CD4-positive, CD25-positive, alpha-beta regulatory T cell (primary cell): ENCODE results near the gene MAPK7. TPM values are rescaled to one million over a fixed set of nuclear protein-coding genes. Genes with fewer than 3 reads are reported as not detected.

ENCODE experiments used
- ATAC-seq, 2 donors: fragments of 150-1000 bp; cut with Tn5 transposase; one replicate each; pipeline ENCODE4 v1.10.0; 2021; ENCODE audit warnings: low read depth in 2 of 2, moderate number of reproducible peaks in 2 of 2, moderate library complexity in 1 of 2
- DNase-seq, 3 donors: peaks; one replicate each; pipeline versions ENCODE4 v3.0.0 to v3.0.0-alpha.2; 2012 to 2022; ENCODE audit warnings: mixed read lengths in 1 of 3
- H3K27ac ChIP-seq: one replicate; pipeline ENCODE4 v1.7.0; 2013; ENCODE audit warnings: mild to moderate bottlenecking, low read length; ENCODE audit not compliant: insufficient read depth, poor library complexity, severe bottlenecking
- H3K27me3 ChIP-seq: one replicate; pipeline ENCODE4 v1.7.0; 2013; ENCODE audit warnings: low read length; ENCODE audit not compliant: control insufficient read depth, insufficient read depth
- H3K36me3 ChIP-seq: one replicate; pipeline ENCODE4 v1.7.0; 2013; ENCODE audit warnings: mild to moderate bottlenecking, low read length, moderate library complexity; ENCODE audit not compliant: control insufficient read depth, insufficient read depth
- H3K4me1 ChIP-seq: 2 replicates; pipeline ENCODE4 v1.7.0; 2013; ENCODE audit warnings: mild to moderate bottlenecking, low read length; ENCODE audit not compliant: insufficient read depth, control insufficient read depth, poor library complexity, severe bottlenecking
- H3K4me3 ChIP-seq: one replicate; pipeline ENCODE4 v1.7.0; 2013; ENCODE audit warnings: low read depth, mild to moderate bottlenecking, low read length, moderate library complexity
- H3K9me3 ChIP-seq, 2 experiments: 1 replicate in 1 of 2; 2 replicates in 1 of 2; pipeline ENCODE4 v1.7.0; 2013; ENCODE audit warnings: low read length in 2 of 2, mild to moderate bottlenecking in 1 of 2, moderate library complexity in 1 of 2; ENCODE audit not compliant: control insufficient read depth in 2 of 2
- H3K27ac Mint-ChIP-seq, 3 donors: one replicate each; pipeline ENCODE4 v1.8.0; 2020 to 2022; ENCODE audit warnings: mild to moderate bottlenecking in 3 of 3, mixed read lengths in 3 of 3, moderate library complexity in 2 of 3
- H3K27me3 Mint-ChIP-seq: one replicate; pipeline ENCODE4 v1.8.0; 2022; ENCODE audit warnings: mild to moderate bottlenecking, mixed read lengths
- H3K36me3 Mint-ChIP-seq: one replicate; pipeline ENCODE4 v1.8.0; 2020; ENCODE audit warnings: mixed read lengths
- H3K4me1 Mint-ChIP-seq, 4 donors: one replicate each; pipeline ENCODE4 v1.8.0; 2020 to 2022; ENCODE audit warnings: mixed read lengths in 4 of 4, mild to moderate bottlenecking in 1 of 4
- H3K4me3 Mint-ChIP-seq, 4 donors: one replicate each; pipeline ENCODE4 v1.8.0; 2020 to 2022; ENCODE audit warnings: mild to moderate bottlenecking in 4 of 4, mixed read lengths in 4 of 4, moderate library complexity in 3 of 4
- H3K9me3 Mint-ChIP-seq, 7 donors: one replicate each; pipeline ENCODE4 v1.8.0; 2020 to 2022; ENCODE audit warnings: mixed read lengths in 7 of 7, mild to moderate bottlenecking in 3 of 7, moderate library complexity in 2 of 7
- polyA plus RNA-seq, 4 donors: library from polyadenylated mRNA; unstranded; fragments of 300-500 nt; fragmentation: Illumina TruSeq; gene quantifications; one replicate each; pipeline ENCODE4 v1.2.3, GENCODE V29; 2021
- total RNA-seq: library from RNA; stranded (reverse); gene quantifications from one replicate; pipeline ENCODE4 v1.2.3, GENCODE V29; 2022

The MAPK7 gene
- total and polyA plus RNA-seq, 5 donors from 2014 or later, result 3.4 to 26.0 (median 5.1) TPM

DNA sequence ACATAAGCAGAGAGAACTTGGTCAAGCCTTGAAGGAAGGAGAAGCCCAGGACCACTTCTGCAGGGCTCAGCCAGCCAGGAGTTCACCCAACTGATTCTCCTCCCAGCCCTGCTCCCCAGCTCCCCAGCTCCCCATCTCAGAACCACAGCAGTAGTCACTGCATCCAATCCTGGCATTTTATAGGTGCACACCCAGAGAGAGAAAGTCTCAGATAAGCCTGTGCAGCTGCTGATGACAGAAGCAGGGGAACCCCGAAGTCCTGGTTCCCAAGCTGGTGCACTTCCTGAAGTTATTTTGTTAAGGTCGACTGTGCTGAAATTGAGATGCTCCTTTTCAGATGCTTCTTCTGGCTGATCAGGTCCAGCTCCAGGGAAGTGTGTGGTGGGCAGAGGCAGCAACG is 39.3 kb downstream of the MAPK7 start:
- no peaks in the 10 kb centered on the region for H3K9me3 Mint-ChIP-seq
- Histone ChIP-seq H3K4me1 (no peaks in the 10 kb centered on the region), H3K27me3 (no peaks in the 10 kb centered on the region), H3K36me3 (no peaks in the 10 kb centered on the region), H3K4me3 (no peak overlapping the region), H3K27ac (no peak overlapping the region), H3K9me3 (no peaks in the 10 kb centered on the region)
- H3K27me3 Mint-ChIP-seq, result peaks cover 9% of the 10 kb centered on the region
- DNase-seq (no peak), ATAC-seq (no peak)
- H3K4me3 Mint-ChIP-seq, result no peak overlapping the region
- H3K4me1 Mint-ChIP-seq, result peaks cover 0 to 10% (median 0%) of the 10 kb centered on the region in 4 donors
- H3K27ac Mint-ChIP-seq, result peak overlapping the region in 1 of 3 donors; percentile 85
- no peaks in the 10 kb centered on the region for H3K36me3 Mint-ChIP-seq

DNA sequence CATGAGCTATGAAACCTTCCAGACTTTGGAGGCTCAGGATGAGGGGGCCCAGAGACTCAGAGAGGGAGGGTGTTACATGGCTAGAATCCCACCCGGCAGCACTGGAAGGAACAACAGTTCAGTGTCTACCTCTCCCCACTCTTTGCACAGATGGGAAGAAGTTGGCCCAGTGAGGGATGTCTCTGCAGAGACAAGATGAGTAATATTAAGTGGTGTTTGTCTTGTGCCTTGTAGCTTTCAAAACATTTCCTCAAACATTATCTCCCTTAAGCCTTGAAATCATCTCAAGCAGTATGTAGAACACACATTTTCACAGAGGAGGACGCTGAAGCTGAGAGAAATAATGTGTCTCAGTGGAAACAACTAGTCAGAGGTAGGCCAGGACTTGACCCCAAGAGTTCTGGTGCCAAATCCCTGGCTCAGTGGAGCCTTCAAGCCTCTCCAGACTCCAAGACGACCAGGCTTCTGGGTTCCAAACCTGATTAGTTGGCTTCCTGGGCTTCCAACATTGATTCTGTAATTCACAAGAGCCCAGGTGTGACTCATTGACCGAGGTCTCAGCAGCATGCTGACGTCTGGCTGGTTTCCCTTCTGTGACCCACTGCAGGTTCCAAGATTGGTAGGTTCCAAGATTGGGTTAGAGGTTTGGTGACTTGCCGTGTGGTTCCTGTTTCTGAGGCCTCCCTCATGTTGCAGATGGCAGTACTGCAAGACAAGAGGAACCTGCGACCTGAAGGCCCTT is 40.1 kb downstream of the MAPK7 start:
- H3K36me3 ChIP-seq, result no peaks in the 10 kb centered on the region
- H3K27ac ChIP-seq, result no peak overlapping the region
- no peaks in the 10 kb centered on the region for H3K36me3 Mint-ChIP-seq
- H3K4me3 ChIP-seq, result no peak overlapping the region
- H3K27ac Mint-ChIP-seq, result peak overlapping the region in 1 of 3 donors; percentile 13
- peak in 1 of 2 donors; percentile 31 for ATAC-seq
- H3K4me1 ChIP-seq, result no peaks in the 10 kb centered on the region
- peaks cover 0 to 10% (median 0%) of the 10 kb centered on the region in 4 donors for H3K4me1 Mint-ChIP-seq
- H3K27me3 Mint-ChIP-seq, result peaks cover 9% of the 10 kb centered on the region
- H3K9me3 Mint-ChIP-seq, result no peaks in the 10 kb centered on the region
- no peaks in the 10 kb centered on the region for H3K9me3 ChIP-seq
- H3K4me3 Mint-ChIP-seq, result no peak overlapping the region
- no peak for DNase-seq
- no peaks in the 10 kb centered on the region for H3K27me3 ChIP-seq

DNA sequence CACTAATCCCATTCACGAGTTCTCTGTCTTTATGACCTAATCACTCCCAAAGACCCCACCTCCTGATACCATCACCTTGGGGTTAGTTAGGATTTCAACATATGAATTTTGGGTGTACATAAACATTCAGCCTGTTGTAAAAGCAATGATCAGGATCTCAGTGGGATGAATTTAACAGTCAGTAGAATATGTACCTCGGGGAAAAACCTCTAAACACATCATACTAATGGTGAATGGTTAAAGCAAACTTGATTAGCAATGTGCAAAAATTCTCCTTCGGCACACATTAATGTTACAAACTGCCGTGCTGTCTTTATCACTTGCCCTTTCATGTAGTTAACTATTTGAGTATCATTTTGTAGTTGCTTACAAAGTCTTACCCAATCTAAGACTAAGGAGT is 42.9 kb downstream of the MAPK7 start:
- Mint-ChIP-seq H3K4me1 (peaks cover 0 to 10% (median 0%) of the 10 kb centered on the region in 4 donors), H3K9me3 (no peaks in the 10 kb centered on the region), H3K36me3 (no peaks in the 10 kb centered on the region), H3K4me3 (no peak overlapping the region), H3K27me3 (peaks cover 9% of the 10 kb centered on the region), H3K27ac (no peak overlapping the region)
- H3K36me3 ChIP-seq, result no peaks in the 10 kb centered on the region
- ATAC-seq, result no peak
- no peak overlapping the region for H3K27ac ChIP-seq
- H3K4me3 ChIP-seq, result no peak overlapping the region
- no peaks in the 10 kb centered on the region for H3K9me3 ChIP-seq
- no peaks in the 10 kb centered on the region for H3K27me3 ChIP-seq
- H3K4me1 ChIP-seq, result no peaks in the 10 kb centered on the region
- no peak for DNase-seq

DNA sequence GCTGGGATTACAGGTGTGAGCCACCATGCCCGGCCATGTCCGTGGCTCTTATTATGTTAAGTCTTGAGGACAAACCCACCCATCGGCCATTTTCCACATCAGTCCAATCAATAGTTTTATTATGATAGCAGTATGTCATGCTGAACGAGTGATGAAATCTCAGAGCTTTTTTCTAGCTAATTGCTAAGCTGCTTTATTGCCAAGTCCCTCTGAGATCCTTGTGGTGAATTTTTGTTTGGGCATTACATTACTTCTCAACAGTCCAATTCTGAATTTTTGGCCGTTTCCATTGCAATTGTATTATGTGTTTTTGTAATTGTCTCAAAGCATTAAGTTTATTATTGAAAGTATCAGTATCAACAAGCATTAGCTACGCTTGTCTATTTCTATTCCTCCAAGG is 43.6 kb downstream of the MAPK7 start:
- ATAC-seq (no peak), DNase-seq (no peak)
- no peaks in the 10 kb centered on the region for H3K9me3 ChIP-seq
- H3K4me3 Mint-ChIP-seq, result no peak overlapping the region
- no peaks in the 10 kb centered on the region for H3K4me1 ChIP-seq
- H3K27me3 Mint-ChIP-seq, result peaks cover 7% of the 10 kb centered on the region
- no peaks in the 10 kb centered on the region for H3K9me3 Mint-ChIP-seq
- no peak overlapping the region for H3K27ac ChIP-seq
- no peak overlapping the region for H3K4me3 ChIP-seq
- no peaks in the 10 kb centered on the region for H3K36me3 ChIP-seq
- no peak overlapping the region for H3K27ac Mint-ChIP-seq
- no peaks in the 10 kb centered on the region for H3K36me3 Mint-ChIP-seq
- peaks cover 0 to 10% (median 0%) of the 10 kb centered on the region in 4 donors for H3K4me1 Mint-ChIP-seq
- H3K27me3 ChIP-seq, result no peaks in the 10 kb centered on the region

DNA sequence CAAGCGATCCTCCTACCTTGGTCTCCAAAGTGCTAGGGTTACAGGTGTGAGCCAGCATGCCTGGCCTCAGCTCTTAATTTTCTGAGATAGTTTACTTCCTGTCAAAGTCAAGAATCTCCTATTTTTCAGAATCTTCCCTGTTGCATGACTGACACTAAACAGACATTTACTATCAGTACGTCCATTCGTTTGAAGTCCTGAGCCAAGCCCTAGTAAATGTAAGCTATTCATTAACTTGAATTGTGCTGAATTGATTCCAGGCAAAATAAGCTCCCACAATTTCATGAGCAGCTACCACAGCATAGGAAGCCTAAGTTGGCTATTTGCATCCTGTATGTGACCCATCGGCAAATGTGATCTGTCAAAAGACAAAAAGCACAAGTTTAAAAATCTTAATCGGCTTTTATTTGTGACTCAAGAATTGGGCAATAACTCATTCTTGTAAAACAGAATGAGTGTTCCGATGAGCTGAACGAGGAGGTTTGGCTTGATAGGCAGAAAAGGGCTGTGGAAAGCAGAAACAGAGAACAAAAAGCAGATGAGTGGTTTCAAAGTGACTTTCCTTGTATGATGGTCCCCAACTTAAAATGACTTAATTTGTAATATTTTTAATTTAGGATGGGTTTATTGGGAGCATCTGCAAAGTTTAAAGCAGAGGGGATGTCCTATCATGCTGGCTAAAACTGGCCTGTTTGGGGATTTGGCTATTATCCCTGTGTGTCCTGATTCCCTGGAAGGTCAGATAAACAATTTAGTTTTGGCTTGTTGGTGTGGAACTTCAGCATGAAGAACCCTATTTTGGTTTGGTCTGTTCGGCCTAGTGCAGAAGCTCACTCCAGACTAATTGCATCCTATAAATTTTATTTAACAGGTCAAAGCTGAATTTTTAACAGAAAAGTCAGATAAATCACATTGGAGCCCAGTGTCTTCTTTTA is 46.9 kb downstream of the MAPK7 start:
- Histone ChIP-seq H3K4me1 (no peaks in the 10 kb centered on the region), H3K9me3 (no peaks in the 10 kb centered on the region), H3K36me3 (no peaks in the 10 kb centered on the region), H3K4me3 (no peak overlapping the region), H3K27ac (no peak overlapping the region), H3K27me3 (no peaks in the 10 kb centered on the region)
- ATAC-seq (no peak), DNase-seq (no peak)
- H3K4me3 Mint-ChIP-seq, result no peak overlapping the region
- H3K9me3 Mint-ChIP-seq, result no peaks in the 10 kb centered on the region
- H3K4me1 Mint-ChIP-seq, result no peaks in the 10 kb centered on the region
- no peak overlapping the region for H3K27ac Mint-ChIP-seq
- H3K27me3 Mint-ChIP-seq, result peaks cover 7% of the 10 kb centered on the region
- H3K36me3 Mint-ChIP-seq, result no peaks in the 10 kb centered on the region

DNA sequence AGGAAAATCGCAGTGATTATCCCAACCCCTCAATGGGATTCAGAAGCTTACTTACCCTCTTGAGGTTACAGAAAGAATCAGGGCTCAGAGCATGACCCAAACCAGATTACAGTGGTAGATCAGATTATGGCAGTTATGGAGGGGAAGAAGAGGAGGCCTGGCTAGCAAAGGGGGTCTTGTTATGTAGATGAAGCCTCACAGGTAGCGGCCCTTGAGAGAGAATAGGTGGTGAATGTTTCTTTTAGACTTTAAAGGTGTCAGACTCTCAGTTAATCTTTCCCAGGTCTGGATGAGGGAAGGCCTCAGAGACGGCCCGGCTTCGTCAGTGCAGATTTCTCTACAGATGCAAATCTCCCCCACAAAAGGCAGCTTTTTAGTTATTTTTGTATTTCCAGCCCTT is 48.3 kb downstream of the MAPK7 start:
- H3K27ac ChIP-seq, result no peak overlapping the region
- H3K9me3 Mint-ChIP-seq, result no peaks in the 10 kb centered on the region
- no peaks in the 10 kb centered on the region for H3K4me1 ChIP-seq
- ATAC-seq (no peak), DNase-seq (no peak)
- no peak overlapping the region for H3K4me3 Mint-ChIP-seq
- no peak overlapping the region for H3K4me3 ChIP-seq
- no peaks in the 10 kb centered on the region for H3K36me3 Mint-ChIP-seq
- H3K36me3 ChIP-seq, result no peaks in the 10 kb centered on the region
- no peaks in the 10 kb centered on the region for H3K4me1 Mint-ChIP-seq
- H3K9me3 ChIP-seq, result no peaks in the 10 kb centered on the region
- no peak overlapping the region for H3K27ac Mint-ChIP-seq
- no peaks in the 10 kb centered on the region for H3K27me3 ChIP-seq
- H3K27me3 Mint-ChIP-seq, result peaks cover 9% of the 10 kb centered on the region

DNA sequence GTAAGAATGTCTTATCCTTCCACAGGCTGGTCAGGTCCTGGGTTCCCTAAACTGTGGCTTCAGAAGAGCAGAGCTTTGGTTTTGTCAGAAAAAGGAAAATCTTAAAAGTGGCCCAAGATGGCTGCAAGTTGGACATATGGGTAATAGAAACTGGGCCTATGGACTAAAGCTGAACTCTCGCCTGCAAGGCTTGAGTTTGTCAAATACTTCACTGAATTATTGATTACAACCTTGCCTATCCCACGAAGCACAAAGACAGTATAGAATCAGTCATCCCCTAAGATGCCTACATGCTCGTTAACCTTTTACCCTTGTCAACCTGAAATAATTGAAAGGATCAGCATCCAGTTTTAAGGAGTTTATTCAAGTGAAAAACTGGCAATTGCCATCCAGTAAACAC is 53.4 kb downstream of the MAPK7 start:
- H3K4me3 ChIP-seq, result no peak overlapping the region
- Mint-ChIP-seq H3K4me1 (no peaks in the 10 kb centered on the region), H3K27ac (no peak overlapping the region), H3K36me3 (no peaks in the 10 kb centered on the region), H3K4me3 (no peak overlapping the region), H3K9me3 (no peaks in the 10 kb centered on the region), H3K27me3 (peaks cover 17% of the 10 kb centered on the region)
- H3K4me1 ChIP-seq, result no peaks in the 10 kb centered on the region
- DNase-seq (no peak), ATAC-seq (no peak)
- H3K27me3 ChIP-seq, result no peaks in the 10 kb centered on the region
- H3K36me3 ChIP-seq, result no peaks in the 10 kb centered on the region
- H3K27ac ChIP-seq, result no peak overlapping the region
- H3K9me3 ChIP-seq, result no peaks in the 10 kb centered on the region
